K562 (cell line): Measurements from ENCODE around the gene HOXA5. TPM values are rescaled to one million over a fixed set of nuclear protein-coding genes. Genes with fewer than 3 reads are reported as not detected.

Experiments used
- ATAC-seq: fragments of 200-7000 bp; cut with Tn5 transposase; 3 replicates; pipeline ENCODE4 v1.9.1; 2020; ENCODE audit warnings: moderate library complexity
- BruUV-seq: library from RNA; stranded (reverse); fragments of 400-500 nt; replicated peaks from 2 replicates; lab custom pipeline; 2021; lab: Mats Ljungman, UMichigan
- CTCF ChIA-PET: fragments of 300-600 bp; formaldehyde crosslinking; extraction: SDS; loops from one replicate; lab custom pipeline; 2021; ENCODE audit warnings: low intra/inter-chr PET ratio; lab: Yijun Ruan, JAX
- POLR2A ChIA-PET: fragments of 300-600, 350-650 bp; sonication (Branson Sonifier 250); formaldehyde crosslinking; extraction: SDS; loops from one replicate; lab custom pipeline; 2021; ENCODE audit warnings: antibody characterized with exemption, inconsistent platforms; lab: Yijun Ruan, JAX
- DNase-seq, 4 experiments: peaks; one replicate each; pipeline versions ENCODE4 v3.0.0 to v3.0.0-alpha.2; 2011 to 2018; ENCODE audit warnings: low spot score in 3 of 4, mixed read lengths in 3 of 4; ENCODE audit errors: extremely low read depth in 1 of 4
- FAIRE-seq: peaks from 2 replicates; lab custom pipeline; 2011; peaks lifted over from hg19 to GRCh38; lab: Jason Lieb, UNC
- H2AFZ ChIP-seq: 2 replicates; pipeline ENCODE4 v1.6.0; 2011; ENCODE audit warnings: low read depth, low read length, control low read depth, inconsistent platforms
- H3K27ac ChIP-seq: fragments of 200-600 bp; 3 replicates; pipeline ENCODE4 v1.8.0; 2011; ENCODE audit warnings: low read depth, mild to moderate bottlenecking, control low read depth, inconsistent platforms, low read length, moderate library complexity, mixed read lengths; ENCODE audit errors: extremely low read depth
- H3K27me3 ChIP-seq, 2 experiments: fragments of 300-600 bp in 1 of 2; 2 replicates in 1 of 2; 3 replicates in 1 of 2; pipeline versions ENCODE4 v1.6.0 to v1.8.0; 2011; ENCODE audit warnings: inconsistent platforms in 2 of 2, low read length in 2 of 2, mild to moderate bottlenecking in 1 of 2, mixed read lengths in 1 of 2, moderate library complexity in 1 of 2; ENCODE audit not compliant: control insufficient read depth in 2 of 2, insufficient read depth in 2 of 2
- H3K36me3 ChIP-seq: fragments of 300-600 bp; 3 replicates; pipeline ENCODE4 v1.8.0; 2011; ENCODE audit warnings: mild to moderate bottlenecking, low read length, inconsistent platforms; ENCODE audit not compliant: control insufficient read depth, insufficient read depth
- H3K4me1 ChIP-seq, 2 experiments: fragments of 200-600 bp in 1 of 2; replicated peaks in 1 of 2; 2 replicates in 1 of 2; 3 replicates in 1 of 2; pipeline versions ENCODE4 v1.5.1 to v1.8.0; 2011; ENCODE audit warnings: inconsistent platforms in 2 of 2, low read length in 2 of 2, mild to moderate bottlenecking in 1 of 2, mixed read lengths in 1 of 2, moderate library complexity in 1 of 2; ENCODE audit not compliant: control insufficient read depth in 2 of 2, insufficient read depth in 2 of 2
- H3K4me2 ChIP-seq: 2 replicates; pipeline ENCODE4 v1.6.1; 2011; ENCODE audit warnings: low read length, control low read depth, inconsistent platforms, mixed read lengths; ENCODE audit not compliant: insufficient read depth
- H3K4me3 ChIP-seq: fragments of 200-600 bp; sonication (generic), shearing (Covaris generic); 2 replicates; pipeline ENCODE4 v1.5.1; 2016; ENCODE audit warnings: control low read depth, inconsistent platforms
- H3K79me2 ChIP-seq: fragments of 200-600 bp; 3 replicates; pipeline ENCODE4 v1.8.0; 2011; ENCODE audit warnings: low read length, inconsistent platforms; ENCODE audit not compliant: control insufficient read depth, insufficient read depth
- H3K9ac ChIP-seq, 2 experiments: 2 replicates each; pipeline versions ENCODE4 v1.6.0 to v1.6.1; 2011; ENCODE audit warnings: low read depth in 2 of 2, low read length in 2 of 2, control low read depth in 1 of 2, inconsistent platforms in 1 of 2, mild to moderate bottlenecking in 1 of 2, mixed read lengths in 1 of 2; ENCODE audit not compliant: insufficient read depth in 1 of 2
- H3K9me1 ChIP-seq: one replicate; pipeline ENCODE4 v1.6.0; 2011; ENCODE audit warnings: inconsistent platforms, mild to moderate bottlenecking, low read length, moderate library complexity; ENCODE audit not compliant: control insufficient read depth, insufficient read depth
- H3K9me3 ChIP-seq: replicated peaks from 2 replicates; pipeline ENCODE4 v1.5.1; 2011; ENCODE audit warnings: low read depth, low read length, inconsistent platforms; ENCODE audit not compliant: control insufficient read depth, insufficient read depth
- H4K20me1 ChIP-seq: replicated peaks from 2 replicates; pipeline ENCODE4 v1.6.1; 2011; ENCODE audit warnings: low read length, inconsistent platforms, mixed read lengths; ENCODE audit not compliant: control insufficient read depth, insufficient read depth
- BDP1 ChIP-seq: IDR thresholded peaks from 3 replicates; pipeline ENCODE4 v1.6.1; 2011; ENCODE audit not compliant: insufficient read length, insufficient read depth
- CEBPG ChIP-seq, 3 experiments: fragments of 200-800 bp in 1 of 3; sonication (Bioruptor generic) in 1 of 3; sonication (generic) in 1 of 3; formaldehyde crosslinking in 1 of 3; IDR thresholded peaks in 2 of 3; conservative IDR thresholded peaks in 1 of 3; 2 replicates each; pipeline versions ENCODE4 v1.6.1 to v1.8.0; 2016 to 2022; ENCODE audit warnings: missing compliant biosample characterization in 2 of 3, missing genetic modification characterization in 2 of 3, mild to moderate bottlenecking in 1 of 3, missing genetic modification reagents in 1 of 3
- FOXM1 ChIP-seq, 2 experiments: fragments of 450-650 bp in 1 of 2; sonication (generic) in 1 of 2; formaldehyde crosslinking in 1 of 2; IDR thresholded peaks; 2 replicates each; pipeline versions ENCODE4 v1.6.1 to v1.9.0; 2017 to 2022; ENCODE audit warnings: low read depth in 2 of 2, mild to moderate bottlenecking in 2 of 2, missing genetic modification reagents in 1 of 2, moderate library complexity in 1 of 2
- HEY1 ChIP-seq: fragments of 250-450 bp; sonication (Bioruptor Pico); IDR thresholded peaks from 2 replicates; pipeline ENCODE4 v1.5.0; 2020; ENCODE audit warnings: mild to moderate bottlenecking, moderate library complexity, borderline replicate concordance
- SFPQ ChIP-seq: fragments of 200-400 bp; formaldehyde crosslinking; IDR thresholded peaks from 2 replicates; pipeline ENCODE4 v1.6.1; 2017; ENCODE audit warnings: mild to moderate bottlenecking, low read depth, low read length, moderate library complexity
- SMARCA4 ChIP-seq: fragments of 450-650 bp; IDR thresholded peaks from 2 replicates; pipeline ENCODE4 v1.6.1; 2016
- TARDBP ChIP-seq: fragments of 450-650 bp; IDR thresholded peaks from 2 replicates; pipeline ENCODE4 v1.6.1; 2016
- TFE3 ChIP-seq: fragments of 450-650 bp; formaldehyde crosslinking; IDR thresholded peaks from 2 replicates; pipeline ENCODE4 v1.4.0; 2020; ENCODE audit warnings: mild to moderate bottlenecking, mixed read lengths
- ZNF280A ChIP-seq: fragments of 450-650 bp; IDR thresholded peaks from 2 replicates; pipeline ENCODE4 v1.6.1; 2018; ENCODE audit warnings: mild to moderate bottlenecking, low read depth; ENCODE audit not compliant: partially characterized antibody
- ZNF518B ChIP-seq: fragments of 250-450 bp; sonication (Bioruptor Pico); IDR thresholded peaks from 2 replicates; pipeline ENCODE4 v1.5.0; 2021; ENCODE audit warnings: mild to moderate bottlenecking, moderate library complexity
- WGBS: fragments of 100-300 bp; shearing (Covaris generic); methylation state at CpG from one replicate; pipeline ENCODE4 v1.1.6; 2016; ENCODE audit warnings: low coverage, mixed read lengths; ENCODE audit not compliant: insufficient coverage; ENCODE audit errors: missing lambda C conversion rate; 5-methylcytosine and 5-hydroxymethylcytosine counted together
- in situ Hi-C: fragments of 300-500 bp; cut with MboI; formaldehyde crosslinking; loops from 4 replicates; pipeline ENCODE4 v1.15.0; 2018; ENCODE audit warnings: inconsistent platforms, mixed read lengths
- intact Hi-C: fragments of 100-400 bp; cut with micrococcal nuclease; formaldehyde crosslinking; loops from 2 replicates; pipeline ENCODE4 v1.14.2; 2022
- polyA plus RNA-seq, 8 experiments: library from polyadenylated mRNA; depleted of rRNA in 4 of 8; stranded (reverse) in 5 of 8; unstranded in 3 of 8; fragments of >200 nt; fragmentation: Nextera tagmentation in 2 of 8; fragmentation: Illumina TruSeq in 1 of 8; extraction: Ambion mirVana in 2 of 8; extraction: Trizol in 1 of 8; gene quantifications; 2 replicates each; pipeline versions ENCODE4 v1.2.1 to v1.2.3, GENCODE V29; 2011 to 2014; ENCODE audit warnings: inconsistent platforms in 1 of 8, missing spikeins in 1 of 8
- total RNA-seq, 7 experiments: library from RNA; depleted of rRNA in 6 of 7; stranded (reverse); fragments of >200 nt in 6 of 7; fragmentation: Illumina TruSeq in 2 of 7; extraction: Trizol in 2 of 7; gene quantifications; 2 replicates each; pipeline versions ENCODE4 v1.2.1 to v1.2.3, GENCODE V29; 2011 to 2021; ENCODE audit warnings: low replicate concordance in 1 of 7

HOXA5 gene
- total and polyA plus RNA-seq, 9 of the 15 experiments (the other 6 are each of a cell fraction or from before 2014, with no cell fraction given): 0.13 TPM; not detected in 8

GRCh38 chr7:27178366-27178765 is 34.9 kb upstream of the HOXA5 start:
- Histone ChIP-seq H3K9me1 (no peaks in the 10 kb centered on the region), H3K4me1 (peaks cover 0 to 11% of the 10 kb centered on the region in 2 experiments; a peak in 1 of 5 replicates), H3K79me2 (no peaks in the 10 kb centered on the region), H3K27me3 (peaks cover 34 to 74% of the 10 kb centered on the region in 2 experiments), H4K20me1 (no peaks in the 10 kb centered on the region), H3K36me3 (no peaks in the 10 kb centered on the region), H3K4me3 (no peak overlapping the region), H2AFZ (no peak overlapping the region), H3K27ac (no peak overlapping the region), H3K9me3 (no peaks in the 10 kb centered on the region; the same call in 1 of the 2 replicates), H3K4me2 (no peak overlapping the region), H3K9ac (no peak overlapping the region)
- DNase-seq (no peak), FAIRE-seq (no peak), ATAC-seq (no peak)
- WGBS: 11% methylated on average over 6 of the region's 6 CpGs
- CTCF ChIA-PET: interaction anchor here (0.7 kb wide), 1 partner anchor 812 kb away, joined by 6 read pairs; no protein-coding TSS in a partner anchor
- intact Hi-C loops (no loop called here), in situ Hi-C loops (no loop called here)
- no TSS peak for BruUV-seq
- POLR2A ChIA-PET: interaction anchor here (0.6 kb wide), 1 partner anchor 15 kb away, joined by 3 read pairs; no protein-coding TSS in a partner anchor
- TF ChIP-seq FOXM1 (IDR thresholded peaks at IDR 0.05; ENCODE audit: low read depth) (no peak), FOXM1 (CRISPR knock-in tag; IDR thresholded peaks at IDR 0.05; ENCODE audit: low read depth) (no peak), HEY1 (no peak), CEBPG (CRISPR knock-in tag; IDR thresholded peaks at IDR 0.05) (no peak), CEBPG (tag; conservative IDR thresholded peaks at IDR 0.05 in 1 of 2, IDR thresholded peaks at IDR 0.05 in 1 of 2) (no peak), ZNF280A (no peak), SMARCA4 (no peak), SFPQ (no peak), BDP1 (no peak), ZNF518B (CRISPR knock-in tag) (no peak), TFE3 (CRISPR knock-in tag) (no peak), TARDBP (no peak)
